Gastroesophageal sphincter (tissue), 3 donors: ENCODE results near the gene MAP1LC3A.

Source experiments
- EP300 ChIP-seq: sonication (generic); formaldehyde crosslinking; IDR thresholded peaks from one replicate; pipeline ENCODE4 v1.6.1; 2017; ENCODE audit warnings: antibody characterized with exemption, mild to moderate bottlenecking
- POLR2A ChIP-seq, 2 donors: fragments of 450-650 bp; IDR thresholded peaks; one replicate each; pipeline ENCODE4 v1.6.1; 2017; ENCODE audit warnings: antibody characterized with exemption in 2 of 2, mild to moderate bottlenecking in 2 of 2, moderate library complexity in 1 of 2
- POLR2AphosphoS5 ChIP-seq: sonication (generic); formaldehyde crosslinking; IDR thresholded peaks from one replicate; pipeline ENCODE4 v1.6.1; 2017; ENCODE audit warnings: antibody characterized with exemption
- TF ChIP-seq, protein P1 (sequence below), 4 experiments: fragments of 200-600 bp in 2 of 4; fragments of 450-650 bp in 2 of 4; sonication (generic) in 1 of 4; IDR thresholded peaks; one replicate each; pipeline ENCODE4 v1.5.1; 2017 to 2019; ENCODE audit warnings: antibody characterized with exemption in 4 of 4, mild to moderate bottlenecking in 2 of 4, moderate library complexity in 2 of 4

DNA sequence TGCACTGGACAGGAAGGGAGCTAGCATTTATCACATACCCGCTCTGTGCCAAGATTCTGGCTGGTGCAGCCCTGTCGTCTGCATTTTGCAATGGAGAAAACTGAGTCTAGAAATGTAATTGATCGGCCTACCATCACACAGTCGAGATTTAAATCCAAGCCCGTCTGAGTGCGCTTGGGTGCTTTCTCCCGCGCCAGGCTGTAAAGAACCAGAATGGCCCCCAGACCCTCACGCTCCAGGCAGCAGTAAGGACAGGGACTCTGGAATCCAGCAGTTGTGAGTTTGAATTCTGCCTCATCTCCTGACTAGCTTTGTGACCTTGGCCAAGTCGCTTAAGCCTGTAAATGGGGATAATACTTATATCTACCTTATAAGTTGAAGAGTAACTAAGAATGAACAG is 31.5 kb upstream of the MAP1LC3A start:
- TF ChIP-seq, protein P1, sequence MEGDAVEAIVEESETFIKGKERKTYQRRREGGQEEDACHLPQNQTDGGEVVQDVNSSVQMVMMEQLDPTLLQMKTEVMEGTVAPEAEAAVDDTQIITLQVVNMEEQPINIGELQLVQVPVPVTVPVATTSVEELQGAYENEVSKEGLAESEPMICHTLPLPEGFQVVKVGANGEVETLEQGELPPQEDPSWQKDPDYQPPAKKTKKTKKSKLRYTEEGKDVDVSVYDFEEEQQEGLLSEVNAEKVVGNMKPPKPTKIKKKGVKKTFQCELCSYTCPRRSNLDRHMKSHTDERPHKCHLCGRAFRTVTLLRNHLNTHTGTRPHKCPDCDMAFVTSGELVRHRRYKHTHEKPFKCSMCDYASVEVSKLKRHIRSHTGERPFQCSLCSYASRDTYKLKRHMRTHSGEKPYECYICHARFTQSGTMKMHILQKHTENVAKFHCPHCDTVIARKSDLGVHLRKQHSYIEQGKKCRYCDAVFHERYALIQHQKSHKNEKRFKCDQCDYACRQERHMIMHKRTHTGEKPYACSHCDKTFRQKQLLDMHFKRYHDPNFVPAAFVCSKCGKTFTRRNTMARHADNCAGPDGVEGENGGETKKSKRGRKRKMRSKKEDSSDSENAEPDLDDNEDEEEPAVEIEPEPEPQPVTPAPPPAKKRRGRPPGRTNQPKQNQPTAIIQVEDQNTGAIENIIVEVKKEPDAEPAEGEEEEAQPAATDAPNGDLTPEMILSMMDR (IDR thresholded peaks at IDR 0.05): no peak
- TF ChIP-seq POLR2A (IDR thresholded peaks at IDR 0.05) (no peak), EP300 (no peak), POLR2AphosphoS5 (no peak)
